C4-2B (cell line): ENCODE measurements around the gene TREML2.

ENCODE experiments used
- CTCF ChIP-seq: fragments of 450-650 bp; conservative IDR thresholded peaks from 2 replicates; pipeline ENCODE4 v1.5.1; 2017; ENCODE audit warnings: mild to moderate bottlenecking
- ZFX ChIP-seq: fragments of 450-650 bp; IDR thresholded peaks from 2 replicates; pipeline ENCODE4 v1.6.1; 2017

- TF ChIP-seq CTCF (no peak), ZFX (no peak)
Observed at GRCh38 chr6:41224800-41225199, 23.9 kb upstream of the TREML2 start.
